GM18517 (cell line): ENCODE data around the gene RNF41.
"Not testable (repeated sequence)": the region's sequence is repeated elsewhere in the genome, so short reads cannot be mapped to it uniquely, and the experiment has no call there.

Source experiments
- ATAC-seq: cut with Tn5 transposase; IDR thresholded peaks from one replicate; pipeline ENCODE4 v1.9.1; 2021; ENCODE audit warnings: mild to moderate bottlenecking, moderate library complexity; ENCODE audit not compliant: unreplicated experiment

Gene RNF41

DNA sequence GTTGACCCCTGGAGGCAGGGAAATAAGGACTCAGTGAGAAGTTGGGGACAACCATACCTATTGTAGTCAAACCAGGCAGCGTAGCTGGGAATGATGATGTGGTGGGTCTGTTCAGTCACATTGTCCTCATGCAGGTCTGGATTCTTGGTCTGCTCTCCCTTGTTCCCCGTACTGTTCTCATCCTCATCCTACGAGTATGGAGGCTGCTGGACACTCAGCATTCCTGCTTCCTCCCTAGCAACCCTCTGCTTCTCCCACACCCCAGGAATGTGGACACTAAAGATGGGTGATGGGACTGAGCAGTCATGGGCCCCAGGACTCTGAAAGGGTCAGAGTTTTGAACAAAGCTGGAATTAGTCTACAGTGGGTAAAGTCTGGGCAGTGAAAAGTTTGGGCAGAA, 43.4 kb downstream of the RNF41 start:
- no peak for ATAC-seq

DNA sequence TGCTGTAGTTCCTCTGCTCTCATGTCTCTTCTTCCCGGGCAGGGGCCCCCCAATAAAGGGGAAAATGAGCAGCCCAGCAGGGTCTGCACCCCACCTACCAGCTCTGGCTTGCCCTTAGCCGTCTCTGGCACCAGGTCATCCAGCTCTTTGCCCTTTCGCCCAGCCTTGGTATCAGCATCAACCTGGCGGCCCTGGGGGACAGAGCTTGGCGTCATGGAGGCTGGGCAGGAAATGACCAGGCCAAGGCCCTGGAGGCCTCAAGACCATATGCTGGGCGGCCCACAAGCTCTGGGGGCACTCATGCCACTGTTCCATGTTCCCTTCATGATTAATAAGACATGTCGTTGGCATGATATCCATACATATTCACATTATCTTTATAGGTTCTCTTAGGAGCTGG, 48.9 kb downstream of the RNF41 start:
- ATAC-seq: no peak

DNA sequence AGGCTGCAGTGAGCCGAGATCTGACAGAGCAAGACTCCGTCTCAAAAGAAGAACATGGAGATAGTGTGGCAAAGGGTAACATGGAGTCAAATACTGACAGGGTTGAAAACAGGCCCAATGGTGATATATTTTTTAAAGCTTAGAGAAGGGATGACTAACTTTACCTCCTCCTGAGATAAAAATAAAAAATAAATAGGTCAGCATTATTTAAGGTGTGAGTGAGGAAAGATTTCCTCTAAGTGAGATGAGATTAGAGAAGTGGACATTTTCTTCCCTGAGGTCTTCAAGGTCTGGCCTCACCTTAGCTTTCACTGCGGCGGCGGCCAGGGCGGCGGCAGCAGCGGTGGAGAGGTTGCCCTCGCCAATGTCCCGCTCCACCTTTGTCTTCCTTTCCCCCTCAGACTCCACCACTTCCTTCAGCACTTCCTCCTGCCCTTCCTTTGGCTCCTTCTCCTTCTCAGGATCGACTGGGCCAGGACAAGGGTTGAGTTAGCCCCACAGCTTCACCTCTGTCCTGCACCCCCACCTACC, 52.4 kb downstream of the RNF41 start:
- ATAC-seq: no peak

DNA sequence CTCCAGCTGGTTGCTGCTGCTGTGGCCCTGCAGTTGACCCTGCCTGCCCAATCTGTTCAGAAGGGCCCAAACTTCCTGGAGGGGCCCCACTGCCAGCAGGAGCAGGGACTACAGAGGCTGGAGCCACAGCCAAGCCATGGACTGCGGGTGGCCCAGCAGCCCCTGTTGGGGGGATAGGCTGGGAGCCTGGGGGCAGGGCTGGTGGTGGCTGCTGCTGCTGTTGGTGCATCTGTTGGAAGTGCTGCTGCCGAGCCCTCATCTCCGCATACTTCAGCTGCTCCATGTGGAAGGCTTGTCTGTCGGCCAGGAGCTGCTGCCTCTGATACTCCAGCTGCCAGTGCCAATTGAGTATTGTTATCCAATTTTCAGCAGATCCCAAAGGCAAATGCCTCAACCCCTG, 56.4 kb downstream of the RNF41 start:
- no peak for ATAC-seq

DNA sequence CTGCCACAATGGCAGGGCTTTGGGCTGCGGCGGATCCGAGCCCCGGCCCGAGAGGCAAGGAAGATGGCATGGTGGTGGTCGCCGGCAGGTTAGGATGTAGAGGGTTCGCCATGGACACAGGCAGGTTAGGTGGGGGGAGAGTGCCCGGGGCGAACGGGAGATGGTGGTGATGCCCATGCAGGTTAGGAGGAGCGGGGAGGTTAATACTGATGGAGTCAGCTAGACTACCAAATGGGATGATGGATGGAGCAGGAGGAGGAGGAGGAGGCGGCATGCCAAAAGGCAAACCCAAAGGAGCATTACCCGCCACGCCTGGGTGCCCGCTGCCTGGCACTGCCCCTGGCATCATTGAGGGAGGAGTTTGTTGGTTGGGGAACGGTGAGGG, 57.4 kb downstream of the RNF41 start:
- ATAC-seq: no peak

DNA sequence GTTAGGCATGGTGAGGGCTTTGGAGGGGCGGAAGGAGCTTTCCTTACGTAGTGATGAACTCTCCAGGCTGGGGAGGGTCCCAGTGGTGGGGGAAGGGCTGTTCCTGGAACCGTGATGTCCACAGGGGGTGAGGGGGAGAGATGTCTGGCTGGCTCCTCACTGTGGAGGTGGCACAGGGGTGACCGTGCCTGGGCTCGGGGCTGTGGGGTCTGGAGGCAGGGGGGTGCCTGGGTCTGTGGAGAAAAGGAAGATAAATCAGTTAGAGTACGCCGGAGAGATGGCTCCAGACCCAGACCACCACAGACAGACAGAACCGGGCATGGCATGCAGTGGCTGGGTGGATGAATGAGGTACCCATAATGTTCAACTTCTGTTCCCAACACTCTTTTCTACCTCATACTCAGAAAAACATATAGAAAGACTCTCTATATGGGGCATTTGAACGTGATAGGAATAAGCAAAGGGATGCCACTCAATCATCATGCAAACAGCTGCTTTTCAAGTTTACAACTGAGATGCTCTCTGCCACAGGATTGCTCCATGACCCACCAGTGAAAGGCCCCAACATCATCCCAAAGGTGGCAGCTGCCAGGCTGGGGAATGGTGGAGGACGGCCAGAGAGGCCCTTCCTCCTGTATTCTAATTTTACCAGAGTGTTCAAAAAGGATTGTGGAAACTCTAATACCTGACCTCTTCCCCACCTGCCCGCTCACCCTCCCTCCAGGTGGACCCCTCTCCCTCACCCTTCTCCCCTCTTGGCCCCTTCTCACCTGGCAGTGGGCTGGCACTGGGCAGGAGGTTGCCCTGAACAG, 58.0 kb downstream of the RNF41 start:
- ATAC-seq: no peak

DNA sequence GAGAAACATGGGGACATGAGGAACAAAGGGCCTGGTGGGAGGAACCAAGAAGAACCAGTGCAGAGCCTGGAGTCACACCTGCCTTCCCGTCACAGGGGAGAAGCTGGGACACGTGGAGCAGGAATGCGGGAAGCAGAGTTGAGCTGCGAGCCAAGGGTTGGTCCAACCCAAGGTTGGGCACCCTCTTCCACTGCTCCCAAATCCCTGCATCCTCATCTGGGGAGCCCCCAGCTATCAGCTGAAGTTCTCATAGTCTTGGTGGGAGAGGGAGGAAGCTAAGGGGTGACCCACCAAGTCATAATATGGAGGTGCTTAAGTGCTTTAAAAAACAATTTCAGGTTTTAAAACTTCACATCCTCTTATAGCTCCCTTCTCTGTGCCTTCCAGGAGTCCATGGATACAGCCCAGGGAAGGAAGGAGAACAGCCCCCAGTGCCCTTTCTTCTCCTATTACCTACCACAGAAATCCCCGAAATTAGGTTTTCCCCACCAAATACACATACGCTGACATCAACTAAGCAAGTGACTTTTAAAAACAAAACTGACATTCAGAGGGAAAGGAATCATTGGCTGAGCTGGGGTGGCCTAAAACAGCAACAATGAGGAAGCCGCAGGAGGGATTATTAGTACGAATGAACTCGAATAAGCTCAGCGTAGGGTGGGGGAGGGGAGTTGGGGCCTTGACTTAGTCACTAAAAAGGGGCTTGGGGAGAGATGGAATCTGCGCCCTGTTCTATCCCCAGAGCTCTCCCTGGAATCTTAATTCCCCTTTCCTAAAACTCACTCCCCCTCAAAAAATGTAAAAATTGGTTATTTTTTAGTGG, 59.0 kb downstream of the RNF41 start:
- no peak for ATAC-seq

DNA sequence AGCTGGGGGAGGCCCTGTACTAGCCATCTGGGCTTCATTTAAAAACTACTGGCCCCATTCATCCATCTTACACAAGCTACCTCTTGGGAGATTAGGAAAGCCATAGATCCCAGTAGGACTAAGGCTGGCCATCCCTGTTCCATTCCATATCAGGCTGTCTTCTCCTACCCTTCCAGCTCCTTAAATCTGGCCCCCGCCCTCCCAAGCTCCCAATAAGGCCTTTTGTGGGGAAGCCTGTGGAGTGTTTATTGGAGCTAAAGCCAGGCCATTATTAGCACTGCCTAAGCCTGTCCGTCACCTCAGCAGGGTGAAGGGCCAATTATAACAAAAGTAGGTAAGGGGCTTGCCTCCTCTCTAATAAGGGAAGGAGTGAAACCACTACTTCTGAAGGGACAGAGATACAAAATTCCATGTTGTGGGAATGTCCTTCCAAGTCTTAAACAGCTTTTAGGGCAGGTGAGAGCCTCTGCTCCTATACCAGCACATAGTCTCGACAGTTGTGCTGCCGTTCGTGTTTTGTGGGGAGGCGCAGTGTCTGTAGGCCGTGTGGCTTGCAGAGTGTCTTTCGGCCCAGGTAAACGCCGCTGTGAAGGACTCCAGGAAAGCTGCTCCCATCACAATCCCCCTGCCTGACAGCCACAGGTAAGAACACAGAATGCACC, 59.9 kb downstream of the RNF41 start:
- ATAC-seq: no peak

DNA sequence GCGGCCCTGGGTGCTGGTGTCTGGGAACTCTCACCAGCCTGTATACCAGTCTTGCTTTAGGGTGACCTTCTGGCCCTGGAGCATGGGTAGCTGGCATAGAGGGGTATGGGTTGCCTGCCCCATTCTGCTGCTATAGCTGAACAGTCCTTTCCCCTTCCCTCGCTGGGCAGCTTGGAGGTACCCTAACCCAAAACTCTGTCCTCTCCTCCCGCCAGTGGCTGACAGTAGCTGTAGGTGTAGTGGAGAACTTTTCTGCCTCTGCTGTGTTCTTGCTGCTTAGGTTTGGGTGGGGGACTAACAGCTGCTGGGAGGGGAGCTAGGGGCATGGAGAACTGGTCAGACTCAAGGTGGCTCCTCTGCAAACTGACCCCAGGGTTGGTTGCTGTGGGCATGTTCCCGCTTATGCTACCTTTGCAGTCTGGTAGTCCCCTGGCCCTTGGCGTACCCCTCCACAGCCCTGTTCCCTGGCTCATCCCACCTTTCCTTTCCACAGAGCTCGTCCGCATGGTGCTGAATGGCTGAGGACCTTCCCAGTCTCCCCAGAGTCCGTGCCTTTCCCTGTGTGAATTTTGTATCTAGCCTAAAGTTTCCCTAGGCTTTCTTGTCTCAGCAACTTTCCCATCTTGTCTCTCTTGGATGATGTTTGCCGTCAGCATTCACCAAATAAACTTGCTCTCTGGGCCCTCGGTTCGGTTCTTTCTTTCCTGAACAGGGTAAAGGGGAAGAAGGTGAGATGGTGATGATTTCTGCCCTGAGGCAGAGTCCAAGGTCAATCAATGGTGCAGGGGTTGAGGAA, 60.6 kb downstream of the RNF41 start:
- ATAC-seq: no peak

DNA sequence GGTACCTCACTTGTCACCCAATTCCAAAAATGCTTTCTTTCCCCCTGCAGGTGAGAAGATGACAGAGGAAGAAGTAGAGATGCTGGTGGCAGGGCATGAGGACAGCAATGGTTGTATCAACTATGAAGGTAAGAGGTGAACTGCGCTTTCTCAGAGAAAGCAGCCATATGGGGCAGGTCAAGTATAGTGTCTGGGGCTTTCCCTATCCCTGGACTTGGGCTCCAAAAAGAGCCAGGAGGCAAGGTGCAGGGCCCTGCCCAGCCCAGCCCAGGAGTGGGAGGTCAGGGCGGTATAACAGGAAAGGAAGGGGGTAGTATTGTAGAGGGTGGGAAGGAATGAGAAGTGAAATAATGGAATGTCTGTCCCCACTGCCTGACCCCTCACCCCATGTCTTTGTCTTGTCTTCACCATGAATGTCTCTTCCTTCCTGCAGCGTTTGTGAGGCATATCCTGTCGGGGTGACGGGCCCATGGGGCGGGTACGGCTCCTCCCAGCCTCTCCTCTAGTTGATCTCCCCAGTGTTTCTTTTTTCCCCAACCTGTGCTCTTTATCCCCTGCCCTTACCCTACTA, 61.4 kb downstream of the RNF41 start:
- no peak for ATAC-seq

DNA sequence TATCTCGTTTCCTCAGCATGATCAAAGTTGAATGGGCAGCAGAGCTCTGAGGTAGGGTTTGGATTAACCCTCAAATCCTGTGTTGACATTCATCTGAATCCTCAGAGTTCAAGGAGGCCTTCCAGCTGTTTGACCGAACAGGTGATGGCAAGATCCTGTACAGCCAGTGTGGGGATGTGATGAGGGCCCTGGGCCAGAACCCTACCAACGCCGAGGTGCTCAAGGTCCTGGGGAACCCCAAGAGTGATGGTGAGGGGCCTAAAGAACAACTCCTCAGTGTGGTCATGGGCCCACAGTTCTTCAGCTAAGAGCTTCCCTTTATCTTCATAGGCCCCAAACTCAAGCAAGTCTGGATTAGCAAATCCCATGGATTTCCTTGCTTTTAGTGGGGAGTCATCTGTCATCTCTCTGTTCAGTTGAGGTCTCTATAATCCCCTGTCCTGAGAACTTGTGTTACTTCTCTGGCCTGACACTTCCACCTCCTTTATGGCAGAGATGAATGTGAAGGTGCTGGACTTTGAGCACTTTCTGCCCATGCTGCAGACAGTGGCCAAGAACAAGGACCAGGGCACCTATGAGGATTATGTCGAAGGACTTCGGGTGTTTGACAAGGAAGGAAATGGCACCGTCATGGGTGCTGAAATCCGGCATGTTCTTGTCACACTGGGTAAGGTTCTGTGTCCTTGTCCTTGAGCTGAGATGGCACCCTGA, 62.1 kb downstream of the RNF41 start:
- no peak for ATAC-seq

DNA sequence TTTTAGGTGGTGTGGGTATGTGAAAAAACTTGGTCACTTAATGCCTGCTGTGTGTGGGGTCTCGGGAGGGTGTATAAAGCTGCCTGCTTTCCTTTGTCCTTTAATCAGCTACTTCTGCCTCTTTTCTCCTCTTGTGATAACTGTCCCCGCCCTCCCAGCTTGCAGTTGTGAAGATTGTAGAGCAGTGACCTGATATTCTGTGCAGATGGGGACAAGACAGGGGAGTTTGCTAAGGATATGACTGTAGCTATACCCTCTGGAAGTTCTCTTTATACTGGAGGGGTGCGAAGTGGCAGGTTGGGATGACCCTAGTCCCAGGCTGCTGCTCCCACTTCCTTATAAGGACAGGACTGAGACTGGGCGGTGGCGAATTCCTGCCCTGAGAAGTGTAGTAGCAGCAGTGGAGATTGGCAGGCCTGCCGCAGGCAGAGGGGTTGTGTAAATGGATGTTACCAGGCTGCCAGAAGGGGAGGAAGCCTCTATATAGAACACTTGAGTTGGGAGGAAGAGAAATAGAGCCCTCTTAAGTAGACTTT, 62.7 kb downstream of the RNF41 start:
- no peak for ATAC-seq

DNA sequence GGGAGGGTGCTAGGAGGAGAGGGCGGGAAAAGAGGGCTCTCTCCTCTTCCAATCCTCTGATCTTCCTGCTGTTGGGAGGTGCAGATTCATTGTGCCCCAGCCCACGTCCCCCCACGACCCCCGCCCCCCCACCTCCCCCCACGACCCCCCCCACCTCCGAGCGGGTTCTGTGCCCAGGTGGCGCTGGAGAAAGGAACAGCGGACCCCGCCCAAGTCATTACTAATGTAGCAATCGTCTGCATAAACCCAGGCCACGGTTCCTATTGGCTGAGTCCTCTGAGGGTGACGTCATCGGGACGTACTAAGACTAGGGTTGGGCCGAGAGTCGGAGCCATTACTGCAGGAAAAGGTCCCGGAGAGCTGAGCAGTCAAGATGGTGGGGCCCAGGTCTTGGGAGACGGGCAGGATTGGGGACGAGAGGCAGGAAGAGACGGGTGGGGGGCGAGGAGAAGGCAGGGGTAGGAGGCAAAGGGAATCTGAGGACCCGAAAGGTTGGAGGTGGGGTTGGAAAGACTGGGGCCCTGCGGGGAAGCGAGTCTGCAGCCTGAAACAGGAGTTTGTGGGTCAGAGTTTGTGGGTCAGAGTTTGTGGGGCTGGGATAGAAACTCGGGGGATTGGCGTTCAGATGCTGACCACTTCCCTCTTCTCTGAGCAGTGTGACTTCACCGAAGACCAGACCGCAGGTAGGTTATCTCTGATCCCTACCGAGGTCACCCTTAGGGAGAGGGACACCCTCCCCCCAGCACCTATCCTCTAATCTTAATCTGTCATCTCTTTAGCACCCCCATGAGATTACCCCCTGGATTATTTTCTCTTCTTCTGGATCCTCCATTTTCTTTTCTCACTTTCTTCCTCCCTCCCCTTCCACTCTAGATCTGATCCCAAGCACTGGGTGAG, 63.4 kb downstream of the RNF41 start, which contains the start of gene MYL6:
MYL6 (plus strand) TSS at position 331 of the 897 bp plus-strand sequence; CDS start at position 374, 43 bp downstream.
- peak; percentile 77 for ATAC-seq

DNA sequence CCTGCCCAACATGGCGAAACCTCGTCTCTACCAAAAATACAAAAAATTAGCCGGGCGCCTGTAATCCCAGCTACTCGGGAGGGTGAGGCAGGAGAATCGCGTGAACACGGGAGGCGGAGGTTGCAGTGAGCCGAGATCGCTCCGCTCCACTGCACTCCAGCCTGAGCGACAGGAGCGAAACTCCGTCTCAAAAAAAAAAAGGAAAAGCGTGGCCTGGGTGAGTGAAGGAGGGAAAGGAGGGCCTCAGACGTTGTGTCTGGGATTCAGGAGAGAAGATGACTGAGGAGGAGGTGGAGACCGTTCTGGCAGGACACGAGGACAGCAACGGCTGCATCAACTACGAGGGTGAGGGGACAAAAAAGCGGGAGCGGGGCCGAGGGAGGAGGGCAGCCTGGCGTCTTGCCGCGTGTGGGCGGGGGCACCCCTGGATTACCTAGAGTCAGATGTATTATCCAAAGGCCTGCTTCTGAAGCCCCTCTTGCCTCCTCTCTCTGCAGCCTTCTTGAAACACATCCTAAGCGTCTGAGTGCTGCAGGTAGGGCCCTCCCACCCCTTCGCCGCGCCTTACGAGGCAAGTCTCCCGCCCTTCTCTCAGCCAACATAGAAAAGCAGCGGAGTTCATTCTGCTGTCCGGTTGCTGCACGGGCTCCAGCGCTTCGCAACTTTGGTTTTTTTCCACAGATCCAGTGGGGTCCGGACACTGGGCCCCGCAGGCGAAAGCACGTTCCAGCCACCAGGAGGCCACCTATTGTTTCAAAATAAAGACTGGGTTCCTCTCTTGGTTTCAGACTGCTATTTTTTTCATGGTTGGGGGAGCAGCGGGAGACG, 64.3 kb downstream of the RNF41 start:
- peak; percentile 28 for ATAC-seq

DNA sequence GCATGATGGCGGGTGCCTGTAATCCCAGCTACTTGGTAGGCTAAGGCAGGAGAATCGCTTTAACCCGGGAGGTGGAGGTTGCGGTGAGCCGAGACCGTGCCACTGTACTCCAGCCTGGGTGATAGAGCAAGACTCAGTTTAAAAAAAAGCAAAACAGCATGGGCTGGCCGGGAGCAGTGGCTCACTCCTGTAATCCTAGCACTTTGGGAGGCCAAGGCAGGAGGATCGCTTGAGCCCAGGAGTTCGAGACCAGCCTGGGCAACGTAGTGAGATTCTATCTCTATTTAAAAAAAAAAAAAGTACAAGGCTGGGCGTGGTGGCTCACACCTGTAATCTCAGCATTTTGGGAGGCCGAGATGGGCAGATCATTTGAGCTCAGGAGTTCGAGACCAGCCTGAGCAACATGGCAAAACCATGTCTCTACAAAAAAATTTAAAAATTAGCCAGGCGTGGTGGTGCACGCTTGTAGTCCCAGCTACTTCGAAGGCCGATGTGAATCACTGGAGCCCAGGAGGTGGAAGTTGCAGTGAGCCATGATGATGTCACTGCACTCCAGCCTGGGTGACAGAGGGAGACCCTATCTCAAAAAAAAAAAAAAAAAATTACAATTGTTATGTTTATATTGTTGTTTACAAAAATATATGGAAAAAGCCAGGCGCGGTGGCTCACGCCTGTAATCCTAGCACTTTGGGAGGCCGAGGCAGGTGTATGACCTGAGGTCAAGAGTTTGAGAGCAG, 65.1 kb downstream of the RNF41 start:
- not testable (repeated sequence) for ATAC-seq

DNA sequence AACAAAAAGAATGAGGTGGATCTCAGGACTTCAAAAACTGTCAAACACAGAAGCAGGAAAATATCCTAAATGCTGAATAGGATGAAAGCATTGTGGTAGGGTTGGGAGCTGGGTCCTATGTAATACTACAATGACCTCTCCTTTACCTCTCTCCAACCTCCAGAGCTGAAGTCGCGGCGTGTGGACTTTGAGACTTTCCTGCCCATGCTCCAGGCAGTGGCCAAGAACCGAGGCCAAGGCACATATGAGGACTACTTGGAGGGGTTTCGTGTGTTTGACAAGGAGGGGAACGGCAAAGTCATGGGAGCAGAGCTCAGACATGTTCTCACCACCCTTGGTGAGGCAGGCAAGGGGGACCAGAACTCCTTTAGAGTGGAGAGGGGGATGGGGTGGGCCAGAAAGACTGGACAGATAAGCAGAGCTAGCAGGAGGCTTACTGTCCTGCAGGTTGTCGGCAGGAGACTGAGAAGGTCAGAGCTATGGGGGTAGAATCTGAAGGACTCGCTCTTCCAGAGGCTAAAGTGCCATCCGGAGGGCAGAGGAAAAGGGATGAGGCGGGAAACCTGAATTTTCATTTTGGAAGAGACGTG, 66.4 kb downstream of the RNF41 start:
- ATAC-seq: no peak
